Tibial artery (tissue), 4 donors: ENCODE results near the gene CAND2.

ENCODE experiments used
- DNase-seq, 2 donors: peaks; one replicate each; pipeline ENCODE4 v3.0.0-alpha.2; 2019
- H3K27ac ChIP-seq, 2 donors: fragments of 200-600 bp; sonication (generic) in 1 of 2; 1 replicate in 1 of 2; 2 replicates in 1 of 2; pipeline ENCODE4 v1.5.1; 2018 to 2019; ENCODE audit warnings: mild to moderate bottlenecking in 1 of 2
- H3K27me3 ChIP-seq, 2 donors: fragments of 200-600 bp; sonication (generic) in 1 of 2; one replicate each; pipeline versions ENCODE4 v1.5.1 to v1.6.0; 2016 to 2019
- H3K36me3 ChIP-seq, 3 donors: fragments of 200-600 bp; sonication (generic) in 2 of 3; one replicate each; pipeline ENCODE4 v1.5.1; 2016 to 2019; ENCODE audit warnings: mild to moderate bottlenecking in 2 of 3
- H3K4me1 ChIP-seq, 4 donors: fragments of 200-600 bp; sonication (generic) in 2 of 4; 1 replicate in 3 of 4; 2 replicates in 1 of 4; pipeline ENCODE4 v1.5.1; 2016 to 2019
- H3K4me3 ChIP-seq, 2 donors: fragments of 200-600 bp; sonication (generic) in 1 of 2; 1 replicate in 1 of 2; 2 replicates in 1 of 2; pipeline ENCODE4 v1.5.1; 2018 to 2019; ENCODE audit warnings: mild to moderate bottlenecking in 2 of 2
- H3K9me3 ChIP-seq, 3 donors: fragments of 200-600 bp; sonication (generic) in 1 of 3; one replicate each; pipeline ENCODE4 v1.5.1; 2016 to 2019
- intact Hi-C: fragments of 100-400 bp; cut with DNase I; formaldehyde crosslinking; loops from one replicate; pipeline ENCODE4 v1.15.0; 2023; ENCODE audit warnings: low total_unique reads
- TF ChIP-seq, protein P1 (sequence below), 2 experiments: fragments of 200-600 bp in 1 of 2; fragments of 450-650 bp in 1 of 2; IDR thresholded peaks; one replicate each; pipeline ENCODE4 v1.5.1; 2017 to 2019; ENCODE audit warnings: antibody characterized with exemption in 2 of 2, mild to moderate bottlenecking in 1 of 2, moderate library complexity in 1 of 2

CAND2 gene

DNA sequence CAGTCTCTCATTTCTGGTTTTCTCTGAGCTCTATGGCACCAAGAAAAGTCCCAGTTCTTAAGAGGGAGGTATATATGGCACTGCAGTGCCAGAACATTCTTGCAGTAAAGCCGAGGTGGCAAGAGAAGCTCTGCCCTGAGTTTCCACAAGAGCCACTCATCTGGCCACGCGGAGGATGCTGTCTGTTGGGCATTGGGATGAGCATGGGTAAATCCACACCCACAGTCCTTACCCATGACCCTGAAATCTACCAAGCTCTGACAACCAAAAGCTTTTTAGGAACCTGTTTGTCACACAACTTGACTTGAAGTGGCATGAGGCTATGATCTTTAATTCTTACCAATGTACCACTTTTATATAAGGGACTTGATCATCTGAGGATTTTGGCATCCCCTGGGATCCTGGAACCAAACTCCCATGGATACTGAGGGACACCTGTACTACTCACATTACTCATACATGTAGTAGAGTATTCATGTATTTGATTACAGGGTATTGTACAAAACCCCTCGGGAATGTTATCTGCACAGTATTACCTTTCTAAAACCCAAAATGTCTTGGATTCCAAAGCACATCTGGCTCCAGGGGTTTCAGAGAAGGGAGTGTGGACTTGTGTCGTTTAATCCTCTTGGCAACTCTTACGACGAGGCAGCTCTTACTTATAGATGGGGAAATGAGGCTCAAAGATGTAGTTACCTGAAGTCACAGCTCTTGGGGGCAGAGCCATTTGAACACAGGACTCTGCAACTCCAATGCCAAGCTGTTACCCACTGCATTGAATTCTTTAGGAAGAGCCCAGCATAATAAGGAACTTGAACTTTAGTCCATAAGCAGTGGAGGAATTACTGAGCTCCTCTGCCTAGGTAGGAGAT lies 36.1 kb downstream of the CAND2 start:
- peaks cover 91 to 100% (median 95%) of the 10 kb centered on the region in 3 donors for H3K36me3 ChIP-seq
- H3K27me3 ChIP-seq, result no peaks in the 10 kb centered on the region
- no peaks in the 10 kb centered on the region for H3K9me3 ChIP-seq
- intact Hi-C loops, result no loop called here
- TF ChIP-seq, protein P1, sequence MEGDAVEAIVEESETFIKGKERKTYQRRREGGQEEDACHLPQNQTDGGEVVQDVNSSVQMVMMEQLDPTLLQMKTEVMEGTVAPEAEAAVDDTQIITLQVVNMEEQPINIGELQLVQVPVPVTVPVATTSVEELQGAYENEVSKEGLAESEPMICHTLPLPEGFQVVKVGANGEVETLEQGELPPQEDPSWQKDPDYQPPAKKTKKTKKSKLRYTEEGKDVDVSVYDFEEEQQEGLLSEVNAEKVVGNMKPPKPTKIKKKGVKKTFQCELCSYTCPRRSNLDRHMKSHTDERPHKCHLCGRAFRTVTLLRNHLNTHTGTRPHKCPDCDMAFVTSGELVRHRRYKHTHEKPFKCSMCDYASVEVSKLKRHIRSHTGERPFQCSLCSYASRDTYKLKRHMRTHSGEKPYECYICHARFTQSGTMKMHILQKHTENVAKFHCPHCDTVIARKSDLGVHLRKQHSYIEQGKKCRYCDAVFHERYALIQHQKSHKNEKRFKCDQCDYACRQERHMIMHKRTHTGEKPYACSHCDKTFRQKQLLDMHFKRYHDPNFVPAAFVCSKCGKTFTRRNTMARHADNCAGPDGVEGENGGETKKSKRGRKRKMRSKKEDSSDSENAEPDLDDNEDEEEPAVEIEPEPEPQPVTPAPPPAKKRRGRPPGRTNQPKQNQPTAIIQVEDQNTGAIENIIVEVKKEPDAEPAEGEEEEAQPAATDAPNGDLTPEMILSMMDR (IDR thresholded peaks at IDR 0.05), result no peak
- peaks cover 0 to 4% (median under 1%) of the 10 kb centered on the region in 4 donors for H3K4me1 ChIP-seq
- H3K27ac ChIP-seq, result no peak overlapping the region
- no peak for DNase-seq
- no peak overlapping the region for H3K4me3 ChIP-seq

DNA sequence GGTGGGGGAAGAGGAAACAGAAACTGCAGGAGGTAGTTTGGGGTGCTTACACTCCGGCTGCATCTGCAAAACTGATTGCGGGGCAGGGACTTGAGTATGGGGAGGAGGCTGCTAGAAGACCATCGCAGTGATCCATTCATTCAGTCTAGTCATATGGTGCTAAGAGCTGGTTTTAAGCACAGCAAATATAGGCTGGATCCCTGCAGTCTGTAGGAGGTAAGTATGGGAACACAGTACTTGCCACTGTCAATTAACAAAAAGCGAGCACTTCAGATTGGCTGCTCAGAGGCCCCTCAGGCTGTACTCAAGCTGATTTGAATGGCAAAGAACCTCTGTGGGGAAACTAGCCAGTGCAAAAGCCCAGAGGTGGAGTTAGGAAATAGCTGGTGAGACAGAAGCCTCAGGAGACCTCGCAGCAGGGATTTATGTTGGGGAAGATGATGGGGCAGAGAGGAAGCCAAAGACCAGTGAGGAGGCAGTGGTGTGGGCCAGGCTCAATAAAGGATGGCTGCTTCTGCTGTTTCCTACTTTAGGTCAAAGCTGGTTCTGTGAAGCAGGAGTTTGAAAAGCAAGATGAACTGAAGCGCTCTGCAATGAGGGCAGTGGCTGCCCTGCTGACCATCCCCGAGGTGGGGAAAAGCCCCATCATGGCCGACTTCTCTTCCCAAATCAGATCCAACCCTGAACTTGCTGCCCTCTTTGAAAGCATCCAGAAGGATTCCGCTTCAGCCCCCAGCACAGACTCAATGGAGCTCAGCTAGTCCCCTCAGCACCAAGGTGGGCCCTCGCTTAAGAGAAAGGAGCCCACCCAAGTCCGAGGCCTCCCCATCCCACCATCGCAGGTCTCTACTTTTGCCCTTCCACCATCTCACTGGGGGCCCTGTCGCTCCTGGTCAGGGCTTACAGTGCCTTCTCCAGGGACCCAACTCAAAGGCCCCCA lies 37.0 kb downstream of the CAND2 start:
- Histone ChIP-seq H3K4me1 (peaks cover 0 to 13% (median 7%) of the 10 kb centered on the region in 4 donors), H3K9me3 (no peaks in the 10 kb centered on the region), H3K36me3 (peaks cover 93 to 100% (median 97%) of the 10 kb centered on the region in 3 donors), H3K4me3 (no peak overlapping the region), H3K27me3 (no peaks in the 10 kb centered on the region), H3K27ac (no peak overlapping the region)
- intact Hi-C loops, result no loop called here
- TF ChIP-seq, protein P1 (IDR thresholded peaks at IDR 0.05), result no peak
- no peak for DNase-seq

DNA sequence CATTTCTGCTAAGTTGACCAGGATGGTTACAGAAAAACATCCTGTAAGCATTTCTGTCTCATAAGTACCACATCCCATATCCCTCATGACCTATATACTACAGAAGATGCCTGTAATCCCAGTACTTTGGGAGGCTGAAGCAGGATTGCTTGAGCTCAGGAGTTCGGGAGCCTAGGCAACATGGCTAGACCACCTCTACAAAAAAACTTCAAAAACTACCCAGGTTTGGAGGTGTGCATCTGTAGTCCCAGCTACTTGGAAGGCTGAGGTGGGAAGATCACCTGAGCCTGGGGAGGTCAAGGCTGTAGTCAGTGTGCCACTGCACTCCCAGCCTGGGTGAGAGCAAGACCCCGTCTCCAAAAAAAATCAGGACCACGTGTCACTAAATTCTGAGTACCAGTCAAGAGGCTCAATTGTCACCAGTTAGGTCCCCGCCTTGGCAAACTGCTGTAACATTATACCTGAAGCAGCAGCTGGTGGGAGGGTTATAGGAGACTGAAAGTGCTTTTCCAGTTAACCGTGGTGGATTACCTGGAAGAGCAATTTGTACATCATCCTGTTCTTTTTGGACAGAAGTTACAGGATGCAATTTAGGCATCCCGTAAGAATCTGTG lies 38.7 kb downstream of the CAND2 start:
- Histone ChIP-seq H3K4me3 (no peak overlapping the region), H3K36me3 (peaks cover 87 to 100% (median 93%) of the 10 kb centered on the region in 3 donors), H3K27me3 (no peaks in the 10 kb centered on the region), H3K9me3 (no peaks in the 10 kb centered on the region), H3K27ac (no peak overlapping the region), H3K4me1 (peaks cover 0 to 30% (median 23%) of the 10 kb centered on the region in 4 donors)
- intact Hi-C loops, result no loop called here
- no peak for DNase-seq
- TF ChIP-seq, protein P1 (IDR thresholded peaks at IDR 0.05), result no peak

DNA sequence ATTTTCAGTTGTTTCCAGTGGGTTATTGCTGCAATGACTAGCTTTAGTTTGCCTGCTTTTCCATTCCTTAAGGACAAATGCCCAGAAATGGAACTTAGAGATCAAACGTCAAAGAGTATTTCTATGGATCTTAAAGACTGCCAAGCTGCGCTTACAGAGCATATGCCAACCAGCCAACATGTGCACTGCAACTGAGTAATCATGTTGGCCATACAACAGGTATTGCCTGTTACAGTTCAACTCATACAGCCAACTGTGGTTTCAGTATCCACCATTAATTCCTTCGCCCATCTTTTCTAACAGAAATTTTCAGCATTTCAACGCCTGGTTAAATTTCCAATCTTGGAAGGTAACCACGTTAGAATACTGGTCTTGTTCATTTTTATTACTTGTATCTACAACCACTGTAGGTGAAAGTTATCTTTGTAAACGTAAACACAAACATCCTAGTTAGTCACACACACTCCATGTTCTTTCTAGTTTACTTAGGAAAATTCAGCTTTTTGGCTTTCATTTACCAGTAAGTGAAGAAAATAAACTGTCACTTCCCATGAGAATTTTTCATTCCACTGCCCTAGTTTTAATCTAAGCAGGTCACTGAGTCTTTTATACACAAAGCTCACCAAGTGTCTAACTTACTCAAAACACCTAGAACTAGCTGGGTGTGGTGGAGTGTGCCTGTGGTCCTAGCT lies 41.0 kb downstream of the CAND2 start:
- H3K9me3 ChIP-seq, result no peaks in the 10 kb centered on the region
- H3K4me1 ChIP-seq, result peaks cover 0 to 42% (median 30%) of the 10 kb centered on the region in 4 donors
- H3K4me3 ChIP-seq, result no peak overlapping the region
- no peak overlapping the region for H3K27ac ChIP-seq
- TF ChIP-seq, protein P1 (IDR thresholded peaks at IDR 0.05), result no peak
- intact Hi-C loops, result no loop called here
- DNase-seq, result no peak
- H3K27me3 ChIP-seq, result no peaks in the 10 kb centered on the region
- H3K36me3 ChIP-seq, result peaks cover 67 to 78% (median 71%) of the 10 kb centered on the region in 3 donors
